Endometrial microvascular endothelial cells (primary cell): Measurements from ENCODE around the gene RPL39L. TPM values are rescaled to one million over a fixed set of nuclear protein-coding genes. Genes with fewer than 3 reads are reported as not detected.
"Not testable (repeated sequence)": the region's sequence is repeated elsewhere in the genome, so short reads cannot be mapped to it uniquely, and the experiment has no call there.

Experiments
- in situ Hi-C: cut with HindIII; loops from 2 replicates; pipeline ENCODE4 v1.10.0; 2017; ENCODE audit warnings: low sequenced_read_pairs, low pct_unique_long_range_greater_than_20kb; ENCODE audit errors: inconsistent ontology term
- total RNA-seq: library from RNA; depleted of rRNA; stranded (reverse); fragments of >200 nt; gene quantifications from one replicate; pipeline ENCODE4 v1.2.3, GENCODE V29; 2015; ENCODE audit errors: inconsistent ontology term

Gene RPL39L
- total RNA-seq, 1 donor from 2014 or later: 16.3 TPM

GRCh38 chr3:187146389-187146788, 7.1 kb upstream of the RPL39L start:
- in situ Hi-C loops: no loop called here

GRCh38 chr3:187145149-187145895, 6.0 kb upstream of the RPL39L start:
- in situ Hi-C loops: no loop called here

GRCh38 chr3:187139895-187140253, 578 bp upstream of the RPL39L start:
- in situ Hi-C loops: no loop called here

- in situ Hi-C loops: no loop called here
Observed at GRCh38 chr3:187136936-187137335, 2.4 kb downstream of the RPL39L start.

GRCh38 chr3:187136337-187136736, 3.0 kb downstream of the RPL39L start:
- in situ Hi-C loops: no loop called here

GRCh38 chr3:187135172-187135690, 4.1 kb downstream of the RPL39L start:
- in situ Hi-C loops: not testable (repeated sequence)

GRCh38 chr3:187133181-187133580, 6.1 kb downstream of the RPL39L start:
- in situ Hi-C loops: not testable (repeated sequence)

GRCh38 chr3:187132666-187133065, 6.6 kb downstream of the RPL39L start:
- in situ Hi-C loops: no loop called here

GRCh38 chr3:187131981-187132380, 7.3 kb downstream of the RPL39L start:
- in situ Hi-C loops: no loop called here

GRCh38 chr3:187130346-187131066, 8.8 kb downstream of the RPL39L start:
- in situ Hi-C loops: no loop called here

- in situ Hi-C loops: no loop called here
Observed at GRCh38 chr3:187125319-187126031, 13.8 kb downstream of the RPL39L start.

- in situ Hi-C loops: no loop called here
Observed at GRCh38 chr3:187122261-187122660, 17.0 kb downstream of the RPL39L start.

GRCh38 chr3:187120326-187120725, 19.0 kb downstream of the RPL39L start:
- in situ Hi-C loops: no loop called here

GRCh38 chr3:187114511-187114910, 24.8 kb downstream of the RPL39L start:
- in situ Hi-C loops: no loop called here

- in situ Hi-C loops: no loop called here
Observed at GRCh38 chr3:187112934-187113793, 26.1 kb downstream of the RPL39L start.

GRCh38 chr3:187110156-187110555, 29.1 kb downstream of the RPL39L start:
- in situ Hi-C loops: no loop called here

GRCh38 chr3:187107989-187108388, 31.3 kb downstream of the RPL39L start:
- in situ Hi-C loops: no loop called here

GRCh38 chr3:187105700-187106099, 33.6 kb downstream of the RPL39L start:
- in situ Hi-C loops: no loop called here

- in situ Hi-C loops: no loop called here
Observed at GRCh38 chr3:187104933-187105332, 34.4 kb downstream of the RPL39L start.
